Activated CD4-positive, CD25-positive, alpha-beta regulatory T cell treated with anti-CD3 and anti-CD28 coated beads, Interleukin-2, amount 50 U/mL, for 24 hours (primary cell): ENCODE data around the gene GDF2.

ENCODE experiments used
- ATAC-seq, 2 donors: fragments of 150-1000 bp; cut with Tn5 transposase; one replicate each; pipeline ENCODE4 v1.10.0; 2021; ENCODE audit warnings: mild to moderate bottlenecking in 1 of 2, moderate library complexity in 1 of 2

The GDF2 gene

DNA sequence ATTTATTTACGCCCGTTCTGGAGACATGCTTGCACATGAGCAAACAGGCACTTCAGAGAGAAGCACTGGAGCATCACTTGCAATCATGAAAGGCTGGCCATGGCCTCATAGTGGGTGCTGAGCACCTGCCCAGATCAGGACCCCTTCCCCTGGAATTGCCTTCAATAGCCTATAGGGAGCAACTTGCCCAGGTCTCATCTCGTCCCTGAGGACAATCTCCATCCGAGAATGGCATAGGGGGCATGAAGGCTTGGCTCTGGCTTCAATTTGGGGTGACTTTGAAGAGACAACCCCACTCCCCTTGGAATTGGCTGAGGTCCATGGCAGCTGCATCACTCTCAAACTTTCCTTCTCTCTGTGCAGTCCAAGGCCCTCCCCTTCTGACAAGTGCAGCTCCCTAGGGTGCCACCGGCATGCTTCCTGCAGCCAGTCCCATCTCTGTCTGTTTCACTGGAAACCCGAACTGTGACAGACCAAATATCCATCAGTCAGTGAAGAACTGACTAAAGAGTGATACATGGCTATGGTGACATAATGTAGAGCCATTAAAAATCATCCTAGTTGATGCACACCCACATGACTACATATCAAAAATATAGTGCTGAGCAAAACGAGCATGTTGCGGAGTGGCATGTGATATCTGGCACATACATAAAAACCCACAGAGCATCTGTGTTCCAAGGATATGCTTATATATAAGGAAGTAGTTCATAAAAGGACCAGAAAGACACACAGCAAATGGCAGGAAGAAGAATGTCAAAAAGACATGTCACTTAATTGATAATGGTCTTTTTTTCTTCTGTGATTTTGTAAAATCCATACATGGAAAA, 12.4 kb downstream of the GDF2 start:
- ATAC-seq: no peak

DNA sequence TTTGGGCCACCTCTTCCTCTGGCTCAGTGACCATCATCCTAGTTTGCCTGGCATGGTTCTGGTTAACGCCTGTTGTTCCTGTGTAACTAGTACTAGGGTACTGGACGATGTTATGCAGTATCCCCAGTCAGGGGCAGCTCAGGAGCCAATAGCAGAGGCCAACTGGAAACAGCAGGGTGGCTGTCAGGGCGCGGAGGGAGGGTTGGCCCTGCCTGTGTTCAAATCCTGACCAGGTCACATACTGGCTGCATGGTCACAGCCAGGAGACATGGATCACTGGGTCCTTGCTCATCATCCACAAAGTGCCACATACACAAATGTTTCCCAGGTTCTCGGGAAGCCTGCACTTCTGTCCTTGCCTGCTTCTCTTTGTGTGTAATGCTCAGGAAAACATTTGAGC, 13.7 kb downstream of the GDF2 start:
- ATAC-seq: no peak

DNA sequence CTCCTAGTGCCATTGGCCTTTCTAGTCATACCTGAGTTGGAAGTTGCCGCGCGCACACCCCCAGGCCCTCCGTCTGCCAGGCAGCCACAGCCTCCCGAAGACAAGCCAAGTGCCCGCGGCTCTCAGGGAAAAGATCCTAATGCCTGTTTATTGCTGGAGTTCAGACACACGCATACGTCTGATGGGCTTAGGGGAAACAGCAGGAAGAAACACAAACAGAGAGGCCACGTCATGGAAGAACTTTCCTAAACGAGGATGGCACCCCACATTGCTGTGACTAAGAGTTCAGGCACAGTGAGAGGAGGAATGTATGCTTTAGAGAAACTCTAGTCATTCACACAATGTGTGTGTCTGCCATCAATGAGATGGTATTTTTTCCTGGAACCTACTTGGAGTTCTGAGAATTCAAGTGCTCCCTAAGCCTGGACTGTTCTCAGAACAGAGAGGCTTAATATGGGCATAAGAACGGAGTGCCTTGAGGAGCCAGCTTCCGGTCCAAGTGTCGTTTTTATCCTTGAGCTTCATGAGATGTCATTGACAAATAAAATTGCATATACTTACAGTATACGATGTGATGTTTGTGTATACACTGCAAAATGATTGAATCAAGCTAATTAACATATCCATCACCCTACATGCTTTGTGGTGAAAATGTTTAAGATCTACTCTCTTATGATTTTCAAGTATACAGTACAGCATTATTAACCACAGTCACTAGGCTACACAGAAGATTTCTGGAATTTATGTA, 14.3 kb downstream of the GDF2 start:
- ATAC-seq: no peak

DNA sequence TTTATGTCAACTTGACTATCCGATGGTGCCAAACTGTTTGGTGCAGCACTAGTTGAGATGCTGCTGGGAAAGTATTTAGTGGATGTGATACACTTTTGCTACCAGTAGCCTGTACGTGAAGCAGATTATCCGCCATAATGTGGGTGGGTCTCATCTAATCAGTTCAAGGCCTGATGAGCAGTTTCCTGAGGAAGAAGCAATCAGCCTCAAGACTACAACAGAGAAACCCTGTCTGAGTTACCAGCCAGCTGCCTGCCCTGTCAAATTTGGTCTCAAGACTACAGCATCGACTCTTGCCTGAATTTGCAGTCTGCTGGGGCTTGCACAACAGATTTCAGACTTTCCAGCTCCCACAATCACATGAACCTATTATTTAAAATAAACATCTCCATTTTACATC, 15.1 kb downstream of the GDF2 start:
- no peak for ATAC-seq

DNA sequence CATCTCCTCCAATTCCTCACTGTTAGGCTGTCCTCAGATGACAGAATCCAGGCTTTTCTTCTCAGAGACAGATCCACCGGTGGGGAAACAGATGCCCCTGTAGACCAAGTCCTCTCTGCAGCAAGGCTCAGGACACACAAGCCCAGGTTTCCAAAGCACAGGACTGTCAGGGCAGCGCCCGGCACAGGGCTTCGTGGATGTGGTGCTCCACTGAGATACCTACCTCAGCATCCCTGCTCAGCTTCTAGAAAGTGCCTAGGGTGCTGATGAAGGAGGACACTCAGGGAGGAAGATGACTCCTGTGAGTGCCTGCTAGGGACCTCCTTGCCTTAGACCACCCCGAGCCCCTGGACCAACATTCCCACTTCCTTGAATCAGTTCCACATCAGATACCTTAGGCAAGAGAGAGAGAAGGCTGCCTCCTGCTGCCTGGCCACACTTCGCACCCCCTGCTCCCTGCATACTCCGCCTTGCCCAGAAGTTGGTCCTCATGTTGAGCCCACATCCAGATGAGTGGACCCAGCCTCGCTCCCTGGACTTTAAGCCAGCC, 17.0 kb downstream of the GDF2 start:
- ATAC-seq: no peak

DNA sequence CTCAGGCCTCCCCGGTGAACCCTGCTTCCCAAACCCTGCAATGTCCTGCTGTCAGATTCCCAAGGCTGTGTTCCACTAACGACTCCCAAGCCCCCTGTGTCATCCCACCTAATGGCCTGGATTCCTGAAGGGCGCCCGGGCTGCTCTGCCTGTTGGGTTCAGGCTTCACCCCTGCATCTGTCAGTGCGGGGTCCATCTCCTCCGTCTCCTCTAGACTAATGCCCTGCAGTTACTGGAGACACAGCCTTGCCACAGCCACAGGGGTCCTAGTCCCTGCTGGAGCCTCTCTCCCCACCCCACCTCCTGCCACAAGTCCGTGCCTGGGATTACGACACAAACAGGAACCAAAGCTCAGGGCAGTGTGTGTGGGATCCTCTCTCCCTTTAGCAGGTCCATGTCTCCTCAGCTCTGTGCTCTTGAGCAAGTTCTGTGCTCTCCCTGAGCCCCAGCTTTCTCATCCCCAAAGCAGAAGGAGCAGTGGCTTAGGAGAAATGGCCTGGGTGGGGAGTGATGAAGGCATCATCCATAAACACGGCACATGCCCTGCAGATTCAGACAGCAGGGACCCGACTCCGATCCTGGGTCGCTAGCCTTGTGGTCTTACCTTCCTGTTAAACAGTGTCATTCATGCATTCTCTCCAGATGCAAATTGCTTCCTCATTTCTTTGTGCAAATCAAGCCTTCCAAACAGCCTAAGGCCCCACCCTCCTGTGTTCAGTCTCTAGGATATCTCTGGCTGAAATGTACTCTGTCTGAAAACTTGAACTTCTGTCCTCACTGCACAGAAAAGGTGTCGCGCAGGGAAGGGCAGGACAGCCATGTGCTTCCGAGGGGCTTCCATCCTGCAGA, 17.7 kb downstream of the GDF2 start:
- ATAC-seq: no peak

DNA sequence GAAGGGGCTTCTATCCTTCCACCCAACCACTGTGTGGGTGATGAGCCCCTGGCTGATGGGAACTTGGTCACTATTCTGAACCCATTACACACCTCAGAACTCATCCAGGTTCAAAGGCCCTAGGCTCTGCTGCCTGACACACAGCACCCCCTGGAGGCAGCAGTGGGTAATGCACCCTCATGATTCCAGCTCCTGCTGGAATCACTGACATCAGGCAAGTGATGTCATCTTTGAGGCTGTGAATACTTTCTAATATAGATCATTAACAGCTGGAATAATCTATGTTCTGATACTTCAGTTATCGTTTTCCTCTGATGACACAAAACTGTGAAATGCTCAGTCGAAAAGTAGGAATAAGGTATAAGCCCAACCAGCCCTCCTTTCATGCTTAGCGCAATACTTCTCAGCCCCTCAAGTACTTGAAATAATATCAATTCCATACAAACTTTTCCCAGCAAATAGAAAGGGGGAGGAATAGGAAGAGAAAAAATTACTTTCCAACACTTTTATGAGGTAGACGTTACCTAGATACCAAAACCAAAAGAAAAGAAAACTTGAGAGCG, 18.4 kb downstream of the GDF2 start:
- ATAC-seq: no peak

DNA sequence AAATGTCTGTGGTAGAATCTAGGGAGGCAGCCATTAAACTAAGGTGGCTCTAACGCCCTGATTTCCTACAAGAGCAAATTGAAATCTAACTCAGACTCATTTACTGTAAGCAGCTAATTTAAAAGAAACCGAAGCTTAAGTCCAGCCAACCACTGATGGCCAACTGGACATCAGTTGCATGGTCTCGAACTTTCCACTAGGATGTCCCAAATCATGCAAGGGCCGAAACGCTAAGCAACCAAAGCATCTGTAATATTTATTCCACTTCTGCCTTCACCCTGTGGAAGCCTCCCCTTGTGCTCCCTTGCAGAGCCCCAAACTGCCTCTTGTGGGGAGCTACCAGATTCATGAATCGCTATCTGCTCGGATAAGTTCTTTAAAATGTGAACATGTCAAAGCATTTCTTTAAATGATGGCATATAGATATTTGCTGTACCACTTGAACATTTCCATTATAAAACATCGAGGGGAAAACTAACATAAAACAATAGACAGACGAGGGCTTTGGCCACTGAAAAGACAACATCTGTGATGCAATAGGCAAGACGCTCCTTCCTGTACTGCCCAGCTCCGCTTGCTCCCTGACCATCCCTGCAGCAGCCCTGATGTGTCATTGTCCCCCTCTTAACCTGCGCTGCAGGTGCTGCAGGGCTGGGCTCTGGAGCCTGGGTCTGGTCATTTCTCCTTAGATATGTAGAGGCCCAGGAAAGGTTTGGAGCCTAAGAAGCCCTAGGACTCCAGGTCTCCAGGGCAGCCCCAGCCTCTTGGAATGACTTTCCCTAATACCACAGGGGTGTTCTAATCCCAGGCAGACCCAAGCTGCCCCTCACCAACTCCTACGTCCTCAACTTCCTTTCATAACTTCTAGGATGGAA, 23.0 kb downstream of the GDF2 start:
- ATAC-seq: no peak

DNA sequence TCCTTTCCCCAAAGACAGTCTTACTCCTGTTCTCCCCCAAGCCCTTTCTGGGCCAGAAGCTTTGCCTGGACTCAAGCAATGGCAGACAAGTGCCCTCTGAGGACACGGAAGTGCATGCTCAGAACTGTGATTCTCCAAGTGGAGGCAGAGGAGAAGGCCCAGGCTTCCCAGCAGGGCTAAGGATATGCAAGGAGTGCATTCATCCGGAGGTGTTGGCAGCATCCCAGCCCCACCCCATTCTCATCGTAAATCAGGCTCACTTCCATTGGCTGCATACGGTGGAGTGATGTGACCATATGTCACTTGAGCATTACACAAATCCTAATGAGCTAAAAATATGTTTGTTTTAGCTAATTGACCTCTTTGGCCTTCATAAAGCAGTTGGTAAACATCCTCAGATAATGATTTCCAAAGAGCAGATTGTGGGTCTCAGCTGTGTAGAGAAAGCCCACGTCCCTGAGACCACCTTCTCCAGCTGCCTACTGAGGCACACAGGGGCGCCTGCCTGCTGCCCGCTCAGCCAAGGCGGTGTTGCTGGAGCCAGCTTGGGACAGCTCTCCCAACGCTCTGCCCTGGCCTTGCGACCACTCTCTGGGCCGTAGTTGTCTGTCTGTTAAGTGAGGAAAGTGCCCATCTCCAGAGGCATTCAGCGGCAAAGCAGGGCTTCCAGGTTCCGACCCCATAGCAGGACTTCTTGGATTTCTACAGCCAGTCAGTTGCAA, 24.5 kb downstream of the GDF2 start:
- ATAC-seq: no peak

DNA sequence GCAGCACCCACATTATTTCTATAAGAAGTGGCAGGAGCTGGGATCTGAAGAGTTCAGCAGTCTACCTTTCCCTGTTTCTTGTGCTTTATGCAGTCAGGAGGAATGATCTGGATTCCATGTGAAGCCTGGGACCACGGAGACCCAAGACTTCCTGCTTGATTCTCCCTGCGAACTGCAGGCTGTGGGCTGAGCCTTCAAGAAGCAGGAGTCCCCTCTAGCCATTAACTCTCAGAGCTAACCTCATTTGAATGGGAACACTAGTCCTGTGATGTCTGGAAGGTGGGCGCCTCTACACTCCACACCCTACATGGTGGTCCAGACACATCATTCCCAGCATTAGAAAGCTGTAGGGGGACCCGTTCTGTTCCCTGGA, 25.0 kb downstream of the GDF2 start:
- no peak for ATAC-seq

DNA sequence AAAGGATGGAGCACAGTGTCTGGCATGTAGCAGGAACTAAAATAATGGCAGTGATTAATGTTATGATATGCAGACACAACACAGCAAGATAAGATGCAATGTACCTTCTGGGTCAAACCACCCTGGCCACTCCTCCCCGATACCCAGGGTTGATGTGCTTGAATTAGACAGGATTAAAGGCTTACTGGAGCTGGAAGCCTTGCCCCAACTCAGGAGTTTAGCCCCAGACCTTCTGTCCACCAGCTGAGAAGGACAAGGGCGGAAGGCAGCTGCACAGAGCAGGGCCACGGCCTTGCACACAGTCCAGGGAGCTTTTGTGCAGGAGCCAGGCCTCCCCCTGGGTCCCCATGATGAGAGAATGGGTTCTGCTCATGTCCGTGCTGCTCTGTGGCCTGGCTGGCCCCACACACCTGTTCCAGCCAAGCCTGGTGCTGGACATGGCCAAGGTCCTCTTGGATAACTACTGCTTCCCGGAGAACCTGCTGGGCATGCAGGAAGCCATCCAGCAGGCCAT, 25.9 kb downstream of the GDF2 start, which contains the start of gene RBP3:
RBP3 (plus strand) TSS at position 226 of the 514 bp plus-strand sequence; CDS start at position 348, 122 bp downstream.
- no peak for ATAC-seq

DNA sequence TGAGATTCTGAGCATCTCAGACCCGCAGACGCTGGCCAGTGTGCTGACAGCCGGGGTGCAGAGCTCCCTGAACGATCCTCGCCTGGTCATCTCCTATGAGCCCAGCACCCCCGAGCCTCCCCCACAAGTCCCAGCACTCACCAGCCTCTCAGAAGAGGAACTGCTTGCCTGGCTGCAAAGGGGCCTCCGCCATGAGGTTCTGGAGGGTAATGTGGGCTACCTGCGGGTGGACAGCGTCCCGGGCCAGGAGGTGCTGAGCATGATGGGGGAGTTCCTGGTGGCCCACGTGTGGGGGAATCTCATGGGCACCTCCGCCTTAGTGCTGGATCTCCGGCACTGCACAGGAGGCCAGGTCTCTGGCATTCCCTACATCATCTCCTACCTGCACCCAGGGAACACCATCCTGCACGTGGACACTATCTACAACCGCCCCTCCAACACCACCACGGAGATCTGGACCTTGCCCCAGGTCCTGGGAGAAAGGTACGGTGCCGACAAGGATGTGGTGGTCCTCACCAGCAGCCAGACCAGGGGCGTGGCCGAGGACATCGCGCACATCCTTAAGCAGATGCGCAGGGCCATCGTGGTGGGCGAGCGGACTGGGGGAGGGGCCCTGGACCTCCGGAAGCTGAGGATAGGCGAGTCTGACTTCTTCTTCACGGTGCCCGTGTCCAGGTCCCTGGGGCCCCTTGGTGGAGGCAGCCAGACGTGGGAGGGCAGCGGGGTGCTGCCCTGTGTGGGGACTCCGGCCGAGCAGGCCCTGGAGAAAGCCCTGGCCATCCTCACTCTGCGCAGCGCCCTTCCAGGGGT, 26.6 kb downstream of the GDF2 start:
- ATAC-seq: no peak

DNA sequence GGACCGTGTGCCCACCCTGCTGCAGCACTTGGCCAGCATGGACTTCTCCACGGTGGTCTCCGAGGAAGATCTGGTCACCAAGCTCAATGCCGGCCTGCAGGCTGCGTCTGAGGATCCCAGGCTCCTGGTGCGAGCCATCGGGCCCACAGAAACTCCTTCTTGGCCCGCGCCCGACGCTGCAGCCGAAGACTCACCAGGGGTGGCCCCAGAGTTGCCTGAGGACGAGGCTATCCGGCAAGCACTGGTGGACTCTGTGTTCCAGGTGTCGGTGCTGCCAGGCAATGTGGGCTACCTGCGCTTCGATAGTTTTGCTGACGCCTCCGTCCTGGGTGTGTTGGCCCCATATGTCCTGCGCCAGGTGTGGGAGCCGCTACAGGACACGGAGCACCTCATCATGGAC, 27.3 kb downstream of the GDF2 start:
- no peak for ATAC-seq

DNA sequence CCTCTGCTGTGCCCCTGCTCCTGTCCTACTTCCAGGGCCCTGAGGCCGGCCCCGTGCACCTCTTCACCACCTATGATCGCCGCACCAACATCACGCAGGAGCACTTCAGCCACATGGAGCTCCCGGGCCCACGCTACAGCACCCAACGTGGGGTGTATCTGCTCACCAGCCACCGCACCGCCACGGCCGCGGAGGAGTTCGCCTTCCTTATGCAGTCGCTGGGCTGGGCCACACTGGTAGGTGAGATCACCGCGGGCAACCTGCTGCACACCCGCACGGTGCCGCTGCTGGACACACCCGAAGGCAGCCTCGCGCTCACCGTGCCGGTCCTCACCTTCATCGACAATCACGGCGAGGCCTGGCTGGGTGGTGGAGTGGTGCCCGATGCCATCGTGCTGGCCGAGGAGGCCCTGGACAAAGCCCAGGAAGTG, 27.7 kb downstream of the GDF2 start:
- no peak for ATAC-seq

DNA sequence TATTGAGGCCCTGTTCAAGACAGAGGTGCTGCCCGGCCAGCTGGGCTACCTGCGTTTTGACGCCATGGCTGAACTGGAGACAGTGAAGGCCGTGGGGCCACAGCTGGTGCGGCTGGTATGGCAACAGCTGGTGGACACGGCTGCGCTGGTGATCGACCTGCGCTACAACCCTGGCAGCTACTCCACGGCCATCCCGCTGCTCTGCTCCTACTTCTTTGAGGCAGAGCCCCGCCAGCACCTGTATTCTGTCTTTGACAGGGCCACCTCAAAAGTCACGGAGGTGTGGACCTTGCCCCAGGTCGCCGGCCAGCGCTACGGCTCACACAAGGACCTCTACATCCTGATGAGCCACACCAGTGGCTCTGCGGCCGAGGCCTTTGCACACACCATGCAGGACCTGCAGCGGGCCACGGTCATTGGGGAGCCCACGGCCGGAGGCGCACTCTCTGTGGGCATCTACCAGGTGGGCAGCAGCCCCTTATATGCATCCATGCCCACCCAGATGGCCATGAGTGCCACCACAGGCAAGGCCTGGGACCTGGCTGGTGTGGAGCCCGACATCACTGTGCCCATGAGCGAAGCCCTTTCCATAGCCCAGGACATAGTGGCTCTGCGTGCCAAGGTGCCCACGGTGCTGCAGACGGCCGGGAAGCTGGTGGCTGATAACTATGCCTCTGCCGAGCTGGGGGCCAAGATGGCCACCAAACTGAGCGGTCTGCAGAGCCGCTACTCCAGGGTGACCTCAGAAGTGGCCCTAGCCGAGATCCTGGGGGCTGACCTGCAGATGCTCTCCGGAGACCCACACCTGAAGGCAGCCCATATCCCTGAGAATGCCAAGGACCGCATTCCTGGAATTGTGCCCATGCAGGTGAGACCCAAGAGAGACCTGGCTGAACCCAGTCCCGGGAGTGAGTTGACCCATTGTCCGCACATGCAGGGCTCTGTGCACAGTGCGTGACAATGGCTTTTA, 28.7 kb downstream of the GDF2 start:
- ATAC-seq: no peak

DNA sequence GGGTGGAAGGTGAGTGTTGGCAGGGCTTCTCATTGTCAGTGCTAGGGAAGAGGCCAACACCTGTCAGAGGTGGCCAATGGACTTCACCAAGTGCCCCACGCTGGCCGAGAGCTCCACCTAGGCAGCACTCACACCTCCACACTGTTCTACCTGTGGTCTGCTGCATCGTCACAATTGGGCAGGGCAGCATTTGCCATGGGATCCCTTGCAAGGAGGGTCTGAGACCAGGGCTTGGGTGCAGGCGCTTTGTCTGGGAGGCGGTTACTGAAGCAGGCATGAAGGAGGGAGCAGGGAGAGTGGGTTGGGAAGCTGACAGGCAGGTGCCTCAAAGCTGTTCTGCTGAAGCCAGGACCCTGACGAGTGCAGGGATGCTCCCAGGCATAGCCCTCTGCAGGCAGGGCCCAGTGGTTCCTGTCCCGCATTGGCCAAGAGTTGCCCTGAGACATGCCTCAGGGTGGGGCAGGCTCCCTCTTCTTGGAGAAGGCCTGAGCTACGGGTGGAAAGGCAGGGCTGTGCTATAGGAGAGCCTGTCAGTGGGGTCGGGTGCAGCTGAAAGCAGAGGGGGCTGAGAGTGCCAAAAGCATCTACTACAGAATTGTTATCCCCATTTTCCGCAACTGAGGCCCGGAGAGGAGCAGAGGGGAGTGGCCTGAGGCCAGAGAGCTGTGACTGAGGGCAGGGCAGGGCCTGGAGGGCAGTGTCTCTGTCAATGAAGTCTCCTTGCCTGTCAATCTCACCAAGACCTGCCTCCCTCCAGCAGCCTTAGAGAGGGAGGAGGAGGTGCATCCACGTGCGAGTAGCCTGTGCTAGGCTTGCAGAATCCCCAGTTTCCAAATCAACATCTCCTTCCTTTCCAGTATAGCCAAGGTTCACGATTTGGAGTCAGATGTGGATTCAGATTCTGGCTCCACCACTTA, 29.9 kb downstream of the GDF2 start:
- no peak for ATAC-seq

DNA sequence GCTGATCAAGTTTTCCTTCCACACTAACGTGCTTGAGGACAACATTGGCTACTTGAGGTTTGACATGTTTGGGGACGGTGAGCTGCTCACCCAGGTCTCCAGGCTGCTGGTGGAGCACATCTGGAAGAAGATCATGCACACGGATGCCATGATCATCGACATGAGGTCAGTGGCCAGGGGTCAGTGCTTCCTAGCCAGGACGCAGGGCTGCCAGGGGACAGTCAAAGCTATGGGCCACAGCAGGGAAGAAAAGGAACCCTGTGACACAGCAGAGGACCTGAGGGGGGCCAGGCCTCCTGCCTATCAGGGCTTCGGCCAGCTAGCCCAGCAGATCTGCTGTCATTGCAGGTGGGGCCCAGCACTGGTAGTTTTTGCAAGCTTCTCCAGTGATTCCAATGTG, 31.1 kb downstream of the GDF2 start:
- no peak for ATAC-seq
